DMS53 treated with DMSO at 0.1 percent for 48 hours (cell line): ENCODE data around the gene NELL1.

ENCODE experiments used
- DNase-seq: peaks from one replicate; lab custom pipeline; 2025; ENCODE audit not compliant: unreplicated experiment; lab: John Stamatoyannopoulos, UW

The NELL1 gene

DNA sequence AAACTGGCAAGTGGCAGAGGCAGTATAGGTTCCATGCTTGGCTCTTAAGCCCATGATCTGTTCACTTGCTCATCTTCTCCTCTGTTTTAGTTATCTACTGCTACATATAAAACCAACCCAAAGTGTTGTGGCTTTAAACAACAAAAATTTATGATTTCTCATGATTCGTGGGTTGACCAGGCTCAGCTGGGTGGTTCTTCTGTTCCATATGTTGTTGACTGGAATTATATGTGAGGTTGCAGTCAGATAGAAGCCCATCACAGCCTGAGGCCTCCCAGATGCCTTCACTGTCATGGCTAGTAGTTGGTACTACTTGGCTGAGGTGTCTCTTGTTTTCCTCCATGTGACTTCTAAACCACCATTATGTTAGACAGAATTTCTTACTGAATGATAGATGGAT, 632.6 kb downstream of the NELL1 start:
- no peak for DNase-seq

DNA sequence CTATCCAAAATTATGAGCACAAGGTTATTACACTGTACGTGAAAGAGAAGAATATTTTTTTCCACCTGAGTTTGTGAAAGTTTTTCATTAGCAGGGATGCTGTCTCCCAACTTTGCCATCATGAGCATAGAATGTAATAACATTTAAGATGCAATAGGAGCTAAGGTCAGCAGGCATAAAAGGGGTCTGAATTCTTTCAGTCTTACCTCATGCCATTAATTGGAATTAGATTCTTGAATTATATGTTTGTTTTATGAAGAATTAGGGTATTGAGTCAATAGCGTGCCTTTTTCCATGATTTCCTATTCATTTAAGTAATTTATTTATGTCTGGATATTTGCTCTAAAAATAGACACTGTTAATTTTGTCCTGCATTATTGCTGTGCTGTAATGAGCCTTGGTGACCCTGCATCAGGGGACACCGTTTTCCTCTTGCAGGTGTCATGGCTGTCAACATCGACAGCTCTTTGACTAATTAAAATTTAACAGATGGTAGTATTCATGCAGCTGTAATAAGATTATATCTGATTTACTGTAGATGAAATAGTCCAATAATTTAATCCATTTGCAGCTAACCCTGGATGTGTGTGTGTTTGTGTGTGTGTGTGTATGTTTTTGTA, 637.5 kb downstream of the NELL1 start:
- DNase-seq, result no peak

DNA sequence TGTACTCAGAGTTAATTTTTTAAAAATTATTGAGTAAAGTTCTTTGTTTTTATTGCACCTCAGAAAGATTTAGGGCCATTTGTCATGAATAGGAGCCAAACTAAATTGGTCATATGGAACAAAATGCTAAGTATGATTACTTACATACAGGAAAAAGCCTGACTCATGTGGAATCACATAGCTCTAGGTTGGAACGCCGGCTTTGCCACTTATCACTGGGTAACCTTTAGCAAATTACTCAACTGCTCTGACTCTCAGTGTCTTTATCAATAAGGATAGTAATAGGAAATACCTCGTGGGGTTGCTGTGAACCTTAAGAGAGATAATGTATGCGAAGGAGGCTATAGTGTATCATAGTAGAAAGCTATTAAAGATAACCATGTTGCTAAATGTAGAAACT, 638.5 kb downstream of the NELL1 start:
- no peak for DNase-seq

DNA sequence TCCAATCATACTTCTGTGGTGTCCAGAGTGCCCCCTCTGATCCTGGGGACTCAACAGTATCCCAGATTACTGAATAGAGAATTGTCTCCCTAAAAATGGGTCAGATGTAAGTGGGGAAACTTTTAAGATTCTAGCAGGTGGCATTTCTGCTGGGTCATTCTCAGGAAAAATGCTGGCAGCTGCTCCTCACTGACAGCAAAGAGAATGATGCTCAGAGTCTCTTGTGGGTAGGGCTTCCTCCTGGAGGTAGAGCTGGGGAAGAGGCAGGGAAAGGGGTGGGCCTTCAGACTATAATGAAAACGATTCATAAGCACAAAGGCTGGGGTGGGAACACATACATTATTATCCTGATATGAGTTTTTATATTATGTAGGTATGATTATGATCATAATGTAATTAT, 647.2 kb downstream of the NELL1 start:
- no peak for DNase-seq

DNA sequence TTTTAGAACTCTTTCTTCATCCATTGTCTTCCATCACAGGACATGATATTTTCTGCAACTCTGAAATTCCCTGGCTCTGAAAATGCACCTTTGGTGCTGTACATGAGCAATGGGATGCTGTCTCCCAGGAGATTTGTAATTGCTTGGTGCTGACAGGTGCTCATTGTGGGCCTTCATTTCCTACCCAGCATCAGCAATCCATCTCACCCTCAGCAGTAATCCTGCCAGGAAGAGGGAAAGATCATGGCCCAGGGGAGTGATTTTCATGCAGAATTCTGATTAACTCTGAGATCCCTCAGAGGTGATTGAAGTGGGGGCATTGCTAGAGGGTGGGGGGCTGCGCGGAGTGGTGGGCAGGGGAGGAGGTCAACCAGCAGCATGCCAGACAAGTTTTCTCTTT, 651.7 kb downstream of the NELL1 start:
- DNase-seq, result no peak

DNA sequence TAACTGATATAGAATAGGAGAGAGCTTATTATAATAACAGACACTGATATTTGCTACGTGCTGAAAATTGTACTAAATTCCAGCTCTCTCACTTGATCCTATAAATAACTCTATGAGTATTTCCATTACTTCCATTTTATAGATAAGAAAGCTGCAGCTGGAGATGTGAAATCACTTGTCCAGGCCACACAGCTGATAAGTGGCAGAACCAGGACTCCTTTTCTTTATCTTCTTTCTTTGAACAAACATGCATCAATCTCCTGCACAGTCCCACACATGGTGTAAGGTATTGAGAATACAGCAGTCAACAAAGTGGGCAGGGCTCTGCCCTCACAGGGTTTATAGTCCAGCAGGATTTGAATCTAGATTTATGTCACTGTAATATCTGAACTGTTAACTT, 652.1 kb downstream of the NELL1 start:
- no peak for DNase-seq

DNA sequence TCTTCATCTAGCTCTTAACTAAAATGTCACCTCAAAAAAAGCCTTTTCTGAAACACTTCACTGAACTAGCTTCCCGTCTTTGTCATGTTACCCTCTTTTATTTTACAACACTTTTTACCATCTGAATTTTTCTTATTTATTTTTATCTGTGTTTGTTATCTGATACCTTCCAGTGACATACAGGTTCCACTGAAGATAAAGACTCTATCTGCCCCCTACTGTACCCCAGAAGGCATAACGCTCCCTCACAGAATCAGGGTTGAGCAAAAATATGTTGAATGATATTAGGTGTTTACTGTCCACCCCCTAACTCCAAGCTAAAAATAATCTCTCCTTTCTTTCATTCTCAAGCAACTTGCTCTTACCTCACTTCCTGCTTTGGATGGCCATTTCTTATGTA, 654.2 kb downstream of the NELL1 start:
- peak; percentile 12 for DNase-seq

DNA sequence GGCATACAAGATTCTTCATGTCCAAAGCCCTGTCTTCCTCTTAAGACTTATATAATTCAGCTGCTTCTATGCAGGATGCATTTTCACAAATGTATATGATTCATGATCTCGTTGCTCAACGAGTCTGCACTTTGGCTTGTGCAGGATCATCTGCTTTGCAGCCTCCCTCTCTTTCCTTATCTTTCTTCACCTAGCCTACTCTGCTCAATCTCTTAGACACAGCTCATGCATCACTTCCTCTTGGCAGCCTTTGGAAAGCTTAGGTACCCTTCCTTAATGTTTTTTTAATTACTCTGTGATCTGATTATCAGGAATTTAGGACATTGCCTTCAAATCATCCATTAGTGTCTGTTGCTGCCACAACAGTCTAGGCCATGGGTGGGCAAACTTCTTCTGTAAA, 673.8 kb downstream of the NELL1 start:
- no peak for DNase-seq

DNA sequence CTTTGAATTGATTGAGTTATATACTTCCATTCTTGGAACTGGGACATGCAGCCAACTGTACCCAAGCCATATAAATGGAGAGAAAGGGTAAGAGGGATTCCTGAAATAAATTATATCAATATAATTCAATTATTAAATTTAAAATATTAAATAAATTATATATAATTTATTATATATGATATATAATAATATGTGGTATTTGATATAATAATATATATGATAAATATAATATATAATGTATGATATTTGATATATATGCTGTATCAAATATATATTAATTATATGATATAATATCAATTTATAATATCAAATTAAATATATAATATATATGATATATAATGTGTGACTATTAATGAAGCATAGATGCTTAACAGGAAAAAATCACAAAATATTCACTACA, 677.0 kb downstream of the NELL1 start:
- DNase-seq, result no peak

DNA sequence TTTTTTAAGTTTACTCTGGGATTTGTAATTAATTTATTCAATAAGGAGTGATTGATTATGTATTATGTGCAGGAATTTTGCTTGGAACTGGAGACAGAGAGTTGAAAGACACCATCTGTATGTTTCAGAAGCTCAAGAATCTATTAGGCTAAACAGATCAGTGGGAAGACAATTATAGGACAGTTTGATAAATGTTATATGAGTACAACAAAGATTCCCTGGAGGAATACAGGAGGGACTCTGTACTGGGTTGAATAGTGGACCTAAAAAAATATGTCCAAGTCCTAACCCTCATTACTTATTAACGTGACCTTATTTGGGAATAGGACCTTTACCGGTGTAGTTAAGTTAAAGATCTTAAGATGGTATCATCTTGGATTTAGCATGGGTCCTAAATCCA, 681.2 kb downstream of the NELL1 start:
- DNase-seq, result no peak

DNA sequence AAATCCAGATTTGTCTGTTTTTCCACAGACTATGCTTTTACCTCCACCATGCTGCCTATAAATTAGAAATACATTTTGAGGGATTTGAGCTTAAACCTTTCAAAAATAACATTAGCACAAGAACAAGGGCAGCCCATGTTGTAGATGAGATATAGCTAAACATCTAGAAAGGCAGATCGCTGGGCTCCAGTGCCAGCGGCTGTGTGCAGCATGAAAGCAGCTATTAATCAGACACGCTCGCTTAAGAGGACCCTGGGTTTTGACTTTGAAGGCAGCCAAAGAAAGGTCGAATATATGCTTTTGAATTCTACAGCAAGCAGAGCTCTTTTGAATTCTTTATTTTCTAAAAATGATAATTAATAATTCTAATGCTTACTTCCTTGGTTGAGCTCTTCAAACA, 684.0 kb downstream of the NELL1 start:
- no peak for DNase-seq

DNA sequence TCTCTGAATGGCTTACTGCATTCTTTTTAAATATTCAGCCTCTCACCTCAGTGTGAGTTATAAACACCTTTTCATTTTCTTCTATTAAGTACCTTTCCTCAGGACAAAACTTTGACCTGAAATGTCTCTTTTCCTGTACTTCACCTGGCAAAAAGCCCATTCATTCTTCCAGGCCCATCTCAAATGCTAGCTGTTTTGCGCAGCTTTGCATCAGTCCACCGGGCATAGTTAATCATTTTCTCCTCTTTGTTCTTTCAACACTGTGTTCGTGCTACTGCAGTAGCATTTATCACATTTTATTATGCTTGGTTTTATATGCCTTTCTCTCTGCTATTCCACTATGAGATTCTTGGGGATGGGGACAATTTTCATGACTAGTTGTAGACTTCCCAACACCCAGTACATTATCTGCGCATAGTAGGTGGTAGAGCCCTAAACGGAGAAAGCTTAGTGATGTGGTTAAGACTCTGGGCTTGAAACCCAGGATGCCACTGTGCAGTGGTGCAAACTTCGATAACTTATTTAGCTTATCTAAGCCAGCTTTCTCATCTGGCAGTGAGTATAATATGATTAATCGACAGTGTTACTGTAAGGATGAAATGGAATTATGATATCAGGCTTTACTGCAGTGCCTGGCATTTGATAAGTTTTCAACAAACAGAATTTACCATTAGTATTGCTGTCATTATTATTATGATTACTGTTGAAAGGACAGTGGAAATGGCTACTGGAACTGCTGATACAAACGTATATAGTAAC, 695.7 kb downstream of the NELL1 start:
- DNase-seq, result no peak

DNA sequence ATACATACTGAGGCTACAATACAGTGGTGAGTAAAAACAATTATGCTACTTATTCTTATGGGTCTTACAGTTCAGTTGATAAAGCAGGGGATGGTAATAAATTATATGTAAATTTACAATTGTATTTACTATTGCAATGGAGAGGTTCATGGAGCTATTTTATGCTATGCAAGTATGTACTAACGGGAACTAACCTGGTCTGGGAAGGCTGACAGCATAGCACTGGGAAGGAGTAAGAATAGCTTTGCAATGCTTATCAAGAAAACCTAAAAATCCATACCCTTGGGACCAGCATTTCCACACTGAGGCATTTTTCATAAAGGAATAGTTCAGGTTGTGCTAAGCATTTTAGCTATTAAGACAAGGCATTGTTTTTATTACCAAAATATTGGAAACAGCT, 700.6 kb downstream of the NELL1 start:
- no peak for DNase-seq

DNA sequence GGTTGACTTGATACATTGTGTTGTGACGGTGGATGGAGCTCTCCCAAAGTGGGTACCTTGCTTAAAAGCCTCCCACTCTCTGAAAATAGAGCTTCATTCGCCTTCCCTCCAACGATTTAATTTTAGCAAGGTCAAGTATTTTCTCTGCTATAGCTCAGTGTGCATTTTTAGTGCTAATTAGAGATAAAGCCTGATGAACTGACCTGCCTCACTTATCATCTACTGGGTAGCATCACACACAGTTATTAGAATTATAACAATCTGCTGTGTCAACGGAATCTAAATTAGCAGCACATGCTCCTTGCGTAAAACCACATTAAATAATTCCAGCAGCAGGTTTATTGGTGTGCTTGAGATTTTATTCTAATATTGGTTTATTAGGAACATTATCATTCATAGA, 701.7 kb downstream of the NELL1 start:
- DNase-seq, result no peak

DNA sequence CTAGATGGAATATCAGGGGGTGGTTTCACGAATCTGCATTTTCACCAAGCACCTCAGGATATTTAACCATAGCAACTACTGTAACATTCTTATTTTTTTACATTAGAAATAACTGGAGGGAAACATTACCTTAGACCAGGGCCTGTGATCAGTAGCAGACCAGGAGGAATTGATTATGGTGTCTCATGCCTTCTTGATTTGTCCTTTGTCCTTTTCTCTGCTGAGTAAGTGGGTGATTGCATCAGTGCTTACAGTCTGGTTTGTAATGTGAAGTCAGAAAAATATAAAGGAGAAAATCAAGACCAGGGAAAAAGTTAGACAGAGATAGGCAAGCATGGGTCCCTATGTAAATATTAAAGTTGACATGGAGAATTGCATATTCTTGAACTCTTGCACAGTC, 703.3 kb downstream of the NELL1 start:
- DNase-seq, result no peak

DNA sequence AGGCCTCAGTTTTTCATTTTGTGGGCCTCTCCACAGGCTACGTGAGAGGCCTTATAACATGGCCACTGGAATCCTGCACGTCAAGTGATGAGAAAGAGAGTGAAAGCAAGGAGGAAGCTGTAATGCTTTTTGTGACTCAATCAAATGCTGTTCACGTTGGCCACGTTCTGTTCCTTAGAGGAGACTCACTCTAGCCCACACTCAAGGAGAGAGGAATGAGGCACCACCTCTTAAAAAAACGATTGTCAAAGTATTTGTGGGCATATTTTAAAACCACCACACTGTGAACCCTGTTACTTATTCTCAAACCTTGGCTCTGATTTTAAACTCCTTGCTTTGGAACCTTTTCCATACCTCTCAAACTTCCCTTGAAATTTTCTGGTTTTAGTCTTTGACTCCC, 705.0 kb downstream of the NELL1 start:
- no peak for DNase-seq

DNA sequence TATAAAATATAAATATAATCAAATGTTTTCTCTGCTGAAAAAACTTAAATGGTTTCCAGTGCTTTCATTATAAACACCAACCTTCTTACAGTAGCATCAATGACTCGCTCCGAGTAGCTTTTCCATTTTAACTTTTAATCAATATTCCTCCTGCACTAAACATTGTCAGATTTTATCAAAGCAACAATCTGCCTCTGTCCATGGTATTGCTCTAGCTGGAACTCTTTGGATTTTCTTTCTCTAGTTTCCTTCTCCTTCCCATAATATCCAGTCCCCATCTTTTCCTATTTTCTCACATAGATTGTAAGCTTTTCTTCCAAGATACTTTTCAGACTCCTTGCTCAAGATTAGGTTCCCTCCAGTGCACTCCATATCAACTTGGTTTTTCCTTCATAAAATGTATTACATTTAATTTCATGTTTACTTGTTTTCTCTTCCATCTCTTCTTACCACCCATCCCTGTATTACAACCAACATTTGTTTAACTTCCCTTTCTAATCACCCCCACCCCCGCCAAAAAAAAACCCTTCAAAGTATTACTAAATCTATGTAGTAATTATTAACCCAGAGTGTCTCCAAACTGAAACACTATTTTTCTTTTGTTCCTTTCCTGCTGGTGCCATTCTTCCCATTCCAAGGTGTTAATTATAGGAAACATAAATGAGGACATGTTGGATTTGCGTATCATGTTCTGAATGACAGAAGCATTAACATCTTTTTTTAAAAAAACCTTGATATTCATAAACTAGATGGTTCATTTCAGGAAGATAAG, 716.5 kb downstream of the NELL1 start:
- DNase-seq, result no peak

DNA sequence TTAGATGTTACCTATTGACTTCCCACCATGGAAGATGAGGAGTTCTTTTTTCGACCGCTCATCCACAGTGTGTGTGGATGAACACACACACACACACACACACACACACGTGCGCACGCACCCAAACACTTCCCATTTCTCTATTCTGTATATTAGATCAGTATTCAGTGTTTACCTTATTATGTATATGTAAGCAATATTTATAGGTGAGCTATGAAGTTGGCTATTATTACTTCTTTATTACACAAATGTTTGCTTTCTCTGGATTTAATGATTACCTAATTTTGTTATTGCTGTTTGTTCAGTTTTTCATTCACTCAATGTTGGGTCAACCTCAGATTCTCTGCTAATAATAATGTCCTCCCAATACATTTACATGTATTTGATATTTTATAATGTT, 721.0 kb downstream of the NELL1 start:
- no peak for DNase-seq

DNA sequence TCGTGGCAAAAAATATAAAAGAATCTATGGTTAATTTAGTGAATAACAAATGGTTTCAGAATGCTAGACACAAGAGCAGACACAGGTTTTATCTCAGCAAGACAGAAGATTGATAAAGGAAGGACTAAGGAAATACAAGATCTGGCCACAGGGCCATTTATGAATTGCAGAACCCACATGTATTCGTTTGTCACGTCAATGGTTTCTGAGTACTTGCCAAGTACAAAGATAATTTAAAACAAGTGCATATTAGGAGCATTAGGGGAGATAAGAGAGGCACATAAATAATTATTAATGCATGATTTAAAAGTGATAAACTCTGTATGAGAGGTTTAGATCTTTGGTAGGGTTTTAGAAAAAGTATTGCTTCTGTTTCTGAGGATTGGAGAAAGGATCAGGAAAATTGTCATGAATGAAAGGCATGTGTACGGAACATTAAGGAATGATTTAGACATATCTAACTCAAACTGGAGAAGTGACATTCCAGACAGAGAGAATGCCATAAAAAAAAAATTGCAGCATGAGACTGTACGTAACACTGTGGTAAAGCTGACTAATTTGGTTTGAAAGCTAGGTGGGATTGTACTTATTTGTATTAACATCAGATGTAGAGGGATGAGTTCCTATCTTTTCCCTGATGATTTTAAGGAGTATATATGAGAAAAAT, 727.1 kb downstream of the NELL1 start:
- DNase-seq, result no peak

DNA sequence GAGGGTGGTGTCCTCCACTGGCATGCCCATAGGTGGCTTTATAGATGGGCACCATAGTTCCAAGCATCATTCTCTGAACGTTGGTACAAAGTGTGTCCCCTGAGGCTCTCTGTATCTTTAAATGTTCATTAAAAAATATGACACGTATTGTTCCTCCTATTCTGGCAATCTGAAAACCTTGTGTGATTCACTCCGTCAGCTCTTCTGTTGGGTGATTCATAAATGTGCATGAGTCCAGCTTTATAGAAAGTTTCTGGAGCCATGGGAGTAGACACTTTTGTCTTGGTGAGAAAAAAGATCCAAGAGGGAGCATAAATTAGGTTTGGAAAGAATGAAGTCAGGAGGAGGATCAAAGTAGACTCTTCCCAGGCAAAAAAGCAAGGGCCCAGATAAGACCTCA, 728.8 kb downstream of the NELL1 start:
- no peak for DNase-seq

DNA sequence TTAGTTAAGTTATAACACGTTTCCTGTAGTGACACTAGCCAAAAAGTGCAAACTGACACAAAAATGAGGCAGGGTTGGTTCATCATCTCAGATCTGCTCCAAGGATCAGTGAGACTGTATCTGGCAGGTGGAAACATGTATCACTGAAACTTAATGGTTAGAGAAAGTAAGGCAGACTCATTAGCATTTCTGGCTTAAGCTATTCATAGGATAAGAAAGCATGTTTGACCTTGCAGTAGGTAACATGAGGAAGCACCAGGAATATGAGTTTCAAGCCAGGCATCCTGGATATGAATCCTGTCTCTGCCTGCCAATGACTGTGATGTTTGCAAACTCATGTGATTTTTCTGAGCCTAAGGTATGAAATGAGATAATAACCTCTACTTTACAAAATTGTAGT, 732.1 kb downstream of the NELL1 start:
- DNase-seq, result no peak

DNA sequence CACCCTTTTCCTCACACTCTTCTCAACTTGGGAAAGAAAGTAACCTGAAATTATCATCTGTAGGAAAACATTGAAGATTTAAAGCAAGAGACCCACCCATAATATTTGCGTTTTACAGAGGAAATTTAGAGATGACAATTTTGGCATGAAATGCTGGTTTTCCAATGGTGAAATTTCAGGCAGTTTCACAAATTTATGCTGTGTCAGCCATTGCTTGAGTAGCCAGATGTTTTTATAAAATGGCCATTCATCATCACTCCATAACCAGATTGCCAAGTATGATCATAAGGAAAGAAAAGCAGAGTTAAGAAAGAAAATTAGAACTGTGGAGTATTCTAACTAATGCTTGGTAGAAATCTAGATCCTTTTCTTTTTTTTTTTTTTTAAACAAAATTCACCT, 732.9 kb downstream of the NELL1 start:
- no peak for DNase-seq
